ENCODE results near the gene LRIT2. TPM values are rescaled to one million over a fixed set of nuclear protein-coding genes. Genes with fewer than 3 reads are reported as not detected.
A peak's percentile ranks its signal among the peaks of the same experiment; 100 is the strongest.

Gene LRIT2
- total RNA-seq, 1 experiment from 2014 or later = not detected

DNA sequence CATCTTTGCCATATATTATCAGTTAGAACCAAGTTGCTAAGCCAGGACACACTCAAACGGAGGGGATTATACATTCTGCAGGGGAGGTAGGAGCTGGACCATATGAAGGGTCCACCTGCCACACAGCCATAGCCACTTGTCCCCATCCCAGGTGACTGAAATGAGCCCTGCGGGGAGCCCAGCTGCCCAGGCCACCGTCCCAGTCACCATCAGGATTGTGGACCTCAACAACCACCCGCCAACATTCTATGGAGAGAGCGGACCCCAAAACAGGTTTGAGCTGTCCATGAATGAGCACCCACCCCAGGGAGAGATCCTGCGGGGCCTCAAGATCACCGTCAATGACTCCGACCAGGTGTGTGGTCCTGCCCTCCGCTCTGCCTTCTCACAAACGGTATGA, 17.3 kb downstream of the LRIT2 start (continued):
- no peak for TF ChIP-seq STAT6 (CRISPR knock-in tag; conservative IDR thresholded peaks at IDR 0.05; ENCODE audit: low read depth)
- no peak for TF ChIP-seq SOX15 (CRISPR knock-in tag; IDR thresholded peaks at IDR 0.05)
- TF ChIP-seq TCF7 (CRISPR knock-in tag; IDR thresholded peaks at IDR 0.05; ENCODE audit: low read depth) = no peak

GRCh38 chr10:84205853-84206525, 19.4 kb downstream of the LRIT2 start:
- H3K4me1 Mint-ChIP-seq = no peaks in the 10 kb centered on the region
- H3K27me3 Mint-ChIP-seq (ENCODE audit: low read depth) = no peaks in the 10 kb centered on the region
- DNase-seq (ENCODE audit: low spot score) (no peak), ATAC-seq (no peak)
- ChIA-PET CTCF (interaction anchor here (0.7 to 9.2 kb wide), 6 partner anchors 9 to 331 kb away, joined by 3 to 75 read pairs (median 4); partner anchors contain the start of gene GHITM), POLR2A (no interaction called here)
- H3K36me3 Mint-ChIP-seq = no peaks in the 10 kb centered on the region
- H3K9me3 Mint-ChIP-seq = no peaks in the 10 kb centered on the region
- TF ChIP-seq PREB (CRISPR knock-in tag; IDR thresholded peaks at IDR 0.05; ENCODE audit: borderline replicate concordance) = no peak
- TF ChIP-seq, protein P1, sequence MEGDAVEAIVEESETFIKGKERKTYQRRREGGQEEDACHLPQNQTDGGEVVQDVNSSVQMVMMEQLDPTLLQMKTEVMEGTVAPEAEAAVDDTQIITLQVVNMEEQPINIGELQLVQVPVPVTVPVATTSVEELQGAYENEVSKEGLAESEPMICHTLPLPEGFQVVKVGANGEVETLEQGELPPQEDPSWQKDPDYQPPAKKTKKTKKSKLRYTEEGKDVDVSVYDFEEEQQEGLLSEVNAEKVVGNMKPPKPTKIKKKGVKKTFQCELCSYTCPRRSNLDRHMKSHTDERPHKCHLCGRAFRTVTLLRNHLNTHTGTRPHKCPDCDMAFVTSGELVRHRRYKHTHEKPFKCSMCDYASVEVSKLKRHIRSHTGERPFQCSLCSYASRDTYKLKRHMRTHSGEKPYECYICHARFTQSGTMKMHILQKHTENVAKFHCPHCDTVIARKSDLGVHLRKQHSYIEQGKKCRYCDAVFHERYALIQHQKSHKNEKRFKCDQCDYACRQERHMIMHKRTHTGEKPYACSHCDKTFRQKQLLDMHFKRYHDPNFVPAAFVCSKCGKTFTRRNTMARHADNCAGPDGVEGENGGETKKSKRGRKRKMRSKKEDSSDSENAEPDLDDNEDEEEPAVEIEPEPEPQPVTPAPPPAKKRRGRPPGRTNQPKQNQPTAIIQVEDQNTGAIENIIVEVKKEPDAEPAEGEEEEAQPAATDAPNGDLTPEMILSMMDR (IDR thresholded peaks at IDR 0.05) = peak; percentile 7; the same call in 1 of the 2 replicates
- H3K27ac Mint-ChIP-seq = no peak overlapping the region
- no peak overlapping the region for H3K4me3 Mint-ChIP-seq

- H3K27ac Mint-ChIP-seq = no peak overlapping the region
- no peak for TF ChIP-seq SMAD4 (CRISPR knock-in tag; IDR thresholded peaks at IDR 0.05)
- TF ChIP-seq, protein P1 (IDR thresholded peaks at IDR 0.05) = peak; percentile 75
- CTCF ChIA-PET = interaction anchor here (0.6 to 9.2 kb wide), 8 partner anchors 10 to 332 kb away, joined by 3 to 75 read pairs (median 4); partner anchors contain the start of gene GHITM
- no peaks in the 10 kb centered on the region for H3K27me3 Mint-ChIP-seq (ENCODE audit: low read depth)
- no peak overlapping the region for H3K4me3 Mint-ChIP-seq
- no peaks in the 10 kb centered on the region for H3K9me3 Mint-ChIP-seq
- H3K4me1 Mint-ChIP-seq = no peaks in the 10 kb centered on the region
- peak; percentile 80 for ATAC-seq
- POLR2A ChIA-PET = no interaction called here
- DNase-seq (ENCODE audit: low spot score) = peak; percentile 82
- H3K36me3 Mint-ChIP-seq = no peaks in the 10 kb centered on the region
Observed at GRCh38 chr10:84205049-84205852, 20.1 kb downstream of the LRIT2 start.

DNA sequence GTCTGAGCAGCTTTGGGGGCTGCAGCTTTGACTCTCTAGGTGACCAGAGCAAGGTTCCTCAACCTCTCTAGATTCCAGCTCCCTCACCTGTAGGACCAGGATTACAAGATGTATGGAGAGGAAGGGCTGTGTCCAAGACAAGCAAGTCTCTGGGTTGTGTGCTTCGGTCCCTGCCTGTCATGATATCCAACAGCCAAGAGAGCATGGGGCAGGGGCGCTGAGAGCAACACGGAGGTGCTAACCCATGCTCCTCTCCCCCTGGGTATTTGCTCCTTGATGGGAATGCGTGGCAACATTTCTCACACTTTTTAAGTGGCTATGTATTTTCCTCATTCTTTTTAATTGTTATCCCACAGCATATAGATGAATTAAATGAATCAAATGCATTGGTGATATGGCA, 20.7 kb downstream of the LRIT2 start:
- Mint-ChIP-seq H3K4me1 (no peaks in the 10 kb centered on the region), H3K36me3 (no peaks in the 10 kb centered on the region), H3K27ac (no peak overlapping the region), H3K4me3 (no peak overlapping the region), H3K9me3 (no peaks in the 10 kb centered on the region), H3K27me3 (ENCODE audit: low read depth) (no peaks in the 10 kb centered on the region)
- TF ChIP-seq, protein P2, sequence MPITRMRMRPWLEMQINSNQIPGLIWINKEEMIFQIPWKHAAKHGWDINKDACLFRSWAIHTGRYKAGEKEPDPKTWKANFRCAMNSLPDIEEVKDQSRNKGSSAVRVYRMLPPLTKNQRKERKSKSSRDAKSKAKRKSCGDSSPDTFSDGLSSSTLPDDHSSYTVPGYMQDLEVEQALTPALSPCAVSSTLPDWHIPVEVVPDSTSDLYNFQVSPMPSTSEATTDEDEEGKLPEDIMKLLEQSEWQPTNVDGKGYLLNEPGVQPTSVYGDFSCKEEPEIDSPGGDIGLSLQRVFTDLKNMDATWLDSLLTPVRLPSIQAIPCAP (CRISPR knock-in tag; IDR thresholded peaks at IDR 0.05) = no peak
- TF ChIP-seq, protein P3, sequence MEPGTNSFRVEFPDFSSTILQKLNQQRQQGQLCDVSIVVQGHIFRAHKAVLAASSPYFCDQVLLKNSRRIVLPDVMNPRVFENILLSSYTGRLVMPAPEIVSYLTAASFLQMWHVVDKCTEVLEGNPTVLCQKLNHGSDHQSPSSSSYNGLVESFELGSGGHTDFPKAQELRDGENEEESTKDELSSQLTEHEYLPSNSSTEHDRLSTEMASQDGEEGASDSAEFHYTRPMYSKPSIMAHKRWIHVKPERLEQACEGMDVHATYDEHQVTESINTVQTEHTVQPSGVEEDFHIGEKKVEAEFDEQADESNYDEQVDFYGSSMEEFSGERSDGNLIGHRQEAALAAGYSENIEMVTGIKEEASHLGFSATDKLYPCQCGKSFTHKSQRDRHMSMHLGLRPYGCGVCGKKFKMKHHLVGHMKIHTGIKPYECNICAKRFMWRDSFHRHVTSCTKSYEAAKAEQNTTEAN (CRISPR knock-in tag; IDR thresholded peaks at IDR 0.05) = no peak
- TF ChIP-seq IRF2 (CRISPR knock-in tag; IDR thresholded peaks at IDR 0.05; ENCODE audit: borderline replicate concordance, low read depth) (no peak), JUN (CRISPR knock-in tag; IDR thresholded peaks at IDR 0.05) (no peak), ZNF138 (CRISPR knock-in tag; conservative IDR thresholded peaks at IDR 0.05) (no peak), ESRRA (CRISPR knock-in tag; IDR thresholded peaks at IDR 0.05; ENCODE audit: borderline replicate concordance) (no peak)
- DNase-seq (ENCODE audit: low spot score) (no peak), ATAC-seq (no peak)
- ChIA-PET CTCF (interaction anchor here (0.6 to 9.2 kb wide), 4 partner anchors 15 to 145 kb away, joined by 3 to 75 read pairs (median 5); no protein-coding TSS in a partner anchor), POLR2A (no interaction called here)
